Epithelial cell of prostate (primary cell): ENCODE measurements around the gene CWC22.
"Not testable (repeated sequence)": the region's sequence is repeated elsewhere in the genome, so short reads cannot be mapped to it uniquely, and the experiment has no call there.

Experiments
- DNase-seq: peaks from one replicate; pipeline ENCODE4 v3.0.0-alpha.2; 2011; ENCODE audit warnings: low read depth, low spot score
- H3K27ac ChIP-seq: fragments of 450-650 bp; 2 replicates; pipeline ENCODE4 v1.5.1; 2017; ENCODE audit warnings: mild to moderate bottlenecking

Gene CWC22

DNA sequence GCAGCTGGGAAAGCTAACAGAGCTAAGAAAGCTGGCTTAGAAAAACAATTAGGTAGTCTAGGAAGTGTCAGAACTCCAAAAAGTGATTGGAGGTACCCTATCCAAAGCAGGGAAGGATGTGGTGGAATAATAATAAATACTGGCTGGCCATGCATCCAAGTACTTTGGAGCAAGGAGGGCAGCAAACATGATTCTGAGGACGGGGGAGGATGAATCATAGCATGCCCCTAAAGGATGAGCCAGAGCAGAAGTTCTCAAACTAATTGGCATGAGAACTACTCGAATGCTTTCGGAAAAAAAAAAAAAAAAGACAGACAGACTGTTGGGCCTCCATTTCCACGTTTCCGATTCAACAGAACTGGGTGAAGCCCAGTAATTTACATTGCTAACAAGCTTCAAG lies 2.4 kb downstream of the CWC22 start:
- H3K27ac ChIP-seq: no peak overlapping the region
- DNase-seq: no peak

DNA sequence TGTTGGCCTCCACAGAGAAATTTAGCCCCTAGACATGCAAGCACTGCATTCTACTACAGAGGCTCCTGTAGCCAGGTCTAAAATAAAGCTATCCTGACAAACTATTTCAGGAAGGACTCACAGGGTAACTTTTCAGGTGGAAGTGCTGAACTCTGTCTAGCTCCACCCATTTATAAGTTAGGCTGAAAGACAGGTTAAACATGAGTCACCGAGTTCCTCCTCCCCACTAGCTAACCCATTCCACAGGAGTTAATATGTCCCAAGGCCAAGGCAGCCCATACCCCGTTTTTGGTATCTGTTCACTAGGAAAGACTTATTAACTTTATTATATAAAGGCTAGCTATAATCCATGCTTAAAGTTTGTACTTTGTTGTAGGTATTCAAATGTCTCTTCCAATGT lies 3.5 kb downstream of the CWC22 start:
- no peak for DNase-seq
- H3K27ac ChIP-seq: peak overlapping the region; percentile 38

DNA sequence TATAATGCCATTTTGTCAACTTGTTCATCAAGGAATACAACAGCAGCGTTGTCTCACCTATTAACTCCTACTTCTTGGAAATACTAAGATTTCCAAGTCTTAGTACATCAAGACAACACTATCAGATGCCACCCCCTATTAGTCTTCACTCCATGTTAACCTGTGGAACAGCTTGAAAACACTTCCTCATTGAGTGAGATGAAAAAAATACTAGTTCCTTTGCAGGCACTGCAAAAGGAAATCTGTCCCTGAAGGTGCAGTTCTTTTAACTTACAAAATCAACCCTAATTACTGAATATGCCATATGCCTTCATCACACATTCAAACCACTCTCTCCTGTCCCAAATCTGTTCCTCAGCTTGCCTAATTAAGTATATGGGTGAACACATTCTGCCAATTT lies 4.0 kb downstream of the CWC22 start:
- no peak for DNase-seq
- H3K27ac ChIP-seq: peak overlapping the region; percentile 38

DNA sequence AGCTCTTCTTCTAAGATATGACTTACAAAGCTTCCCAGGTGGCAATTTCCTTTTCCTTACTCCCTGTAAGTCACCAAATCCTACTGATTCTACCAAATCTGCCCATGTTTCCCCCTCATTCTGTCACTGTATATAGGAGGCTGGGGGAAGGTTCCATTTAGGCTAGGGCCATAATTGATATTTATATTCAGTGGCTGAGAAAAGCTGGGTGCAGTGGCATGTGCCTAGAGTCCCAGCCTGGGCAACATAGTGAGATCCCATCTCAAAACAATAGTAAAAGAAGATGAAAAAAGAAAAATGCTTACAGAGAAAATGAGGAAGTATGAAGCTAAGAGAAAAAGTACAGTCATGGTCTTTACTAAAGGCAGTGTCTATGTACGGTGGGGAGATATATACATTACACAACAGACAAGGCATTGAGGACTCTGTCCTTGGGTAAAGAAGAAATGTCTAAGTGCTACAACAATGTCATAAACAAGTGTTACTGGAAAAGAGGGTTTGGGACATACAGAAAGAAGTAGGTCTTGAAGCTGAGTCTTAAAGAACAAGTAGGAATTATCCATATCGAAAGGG lies 4.8 kb downstream of the CWC22 start:
- no peak for DNase-seq
- no peak overlapping the region for H3K27ac ChIP-seq

DNA sequence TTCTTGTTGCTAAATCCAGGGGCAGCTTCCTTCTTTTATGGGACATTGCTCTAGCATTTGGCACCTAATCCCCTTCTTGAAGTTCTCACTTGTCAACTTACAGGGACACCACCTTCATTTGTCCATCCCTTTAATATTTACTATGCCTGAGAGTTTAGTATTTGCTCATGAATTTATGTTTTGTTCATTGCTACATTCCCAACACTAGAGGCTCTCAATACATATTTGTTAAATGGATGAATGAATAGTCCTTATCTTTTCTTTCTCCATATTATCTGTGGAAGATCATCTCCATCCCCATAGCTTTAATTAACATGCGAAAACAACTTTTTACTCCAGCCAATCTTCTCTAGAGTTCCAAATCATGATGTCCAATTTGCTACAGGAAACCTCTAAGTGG lies 5.4 kb downstream of the CWC22 start:
- no peak overlapping the region for H3K27ac ChIP-seq
- no peak for DNase-seq

DNA sequence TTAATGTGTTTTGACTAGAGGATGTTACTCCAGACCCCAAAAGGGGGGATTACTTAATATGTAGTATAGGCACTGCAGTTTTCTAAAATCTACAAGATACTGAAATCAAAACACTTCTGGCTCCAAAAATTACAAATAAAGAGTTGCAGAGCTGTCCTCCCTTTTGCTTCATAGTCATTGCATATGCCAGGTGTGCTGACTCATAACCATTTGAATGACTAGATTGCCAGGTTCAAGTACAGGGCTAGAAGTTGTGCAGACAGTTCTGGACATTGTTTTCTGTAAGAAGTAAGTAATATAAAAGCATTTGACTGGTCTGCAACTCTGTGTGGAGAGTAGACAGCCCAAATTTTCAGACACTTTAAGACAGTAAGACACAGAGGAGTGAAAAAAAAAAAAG lies 6.7 kb downstream of the CWC22 start:
- DNase-seq: no peak
- no peak overlapping the region for H3K27ac ChIP-seq

DNA sequence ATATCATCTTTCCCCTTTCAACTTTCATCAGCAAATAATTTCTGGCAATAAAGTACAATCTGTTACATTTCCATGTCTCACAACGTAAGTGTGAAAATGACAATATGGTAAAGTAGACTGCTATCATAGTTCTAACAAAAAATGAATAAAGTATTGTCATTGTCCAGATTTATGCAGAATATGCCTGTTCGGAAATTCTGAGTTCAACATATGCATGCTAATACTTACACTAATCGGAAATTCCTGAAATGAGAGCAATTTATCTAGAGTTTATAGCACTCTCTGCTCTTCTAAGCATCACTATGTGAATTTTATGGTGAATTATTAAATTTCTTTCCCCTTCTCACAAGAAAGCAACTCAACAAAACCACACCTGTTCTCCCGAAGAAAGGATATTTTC lies 8.1 kb downstream of the CWC22 start:
- no peak for DNase-seq
- no peak overlapping the region for H3K27ac ChIP-seq

DNA sequence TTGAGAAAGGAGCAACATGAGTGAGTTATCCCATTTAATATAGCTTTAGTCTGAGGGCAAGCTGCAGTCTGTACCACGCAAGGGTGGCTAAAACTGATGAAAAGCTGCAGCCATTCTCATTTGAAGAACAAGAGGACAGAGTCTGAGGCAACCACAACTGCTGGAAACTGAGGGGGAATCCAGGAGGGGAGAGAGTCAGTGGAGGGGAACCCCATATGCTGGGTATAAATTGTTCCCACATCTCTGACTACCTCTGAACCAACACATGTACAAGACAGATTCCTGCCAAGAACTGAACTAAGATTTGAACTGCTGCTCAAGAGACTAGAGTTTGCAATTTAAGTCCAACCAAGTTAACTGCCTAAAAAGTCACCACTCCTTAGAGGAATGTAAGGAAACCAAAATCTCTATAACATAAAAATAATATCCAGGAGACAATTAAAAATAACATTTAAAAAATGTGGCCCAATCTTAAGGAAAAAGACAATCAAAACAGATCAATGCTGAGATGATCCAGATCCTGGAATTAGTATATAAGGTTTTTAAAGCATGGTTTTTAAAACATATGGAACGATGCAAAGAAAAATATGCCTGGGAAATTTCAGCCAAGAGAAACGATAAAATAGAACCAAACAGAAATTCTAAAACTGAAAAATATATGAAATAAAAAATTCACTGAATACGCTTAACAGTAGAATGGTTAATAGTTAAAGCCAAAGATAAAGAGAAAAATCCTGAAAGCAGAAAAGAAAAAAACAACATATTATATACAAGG lies 11.2 kb downstream of the CWC22 start:
- H3K27ac ChIP-seq: no peak overlapping the region
- no peak for DNase-seq

DNA sequence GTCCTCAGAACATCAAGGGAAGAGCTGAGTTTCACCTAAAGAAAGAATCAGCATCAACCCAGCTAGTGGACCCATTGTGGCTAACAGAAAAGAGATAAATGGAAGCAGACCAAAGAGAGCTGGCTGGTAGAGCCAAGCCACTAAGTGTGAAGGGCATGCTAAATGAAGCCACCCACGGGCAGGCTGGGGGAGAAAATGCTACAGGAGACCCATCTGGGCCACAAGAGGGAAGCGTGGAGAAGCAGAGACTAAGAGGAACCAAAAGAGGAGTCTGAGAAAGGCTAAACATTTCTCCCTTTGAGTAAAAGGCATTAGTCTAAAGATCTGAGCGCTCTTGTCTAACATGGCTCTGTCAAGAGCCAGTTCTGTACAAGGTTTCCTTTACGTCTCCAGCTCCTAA lies 15.8 kb downstream of the CWC22 start:
- no peak for DNase-seq

DNA sequence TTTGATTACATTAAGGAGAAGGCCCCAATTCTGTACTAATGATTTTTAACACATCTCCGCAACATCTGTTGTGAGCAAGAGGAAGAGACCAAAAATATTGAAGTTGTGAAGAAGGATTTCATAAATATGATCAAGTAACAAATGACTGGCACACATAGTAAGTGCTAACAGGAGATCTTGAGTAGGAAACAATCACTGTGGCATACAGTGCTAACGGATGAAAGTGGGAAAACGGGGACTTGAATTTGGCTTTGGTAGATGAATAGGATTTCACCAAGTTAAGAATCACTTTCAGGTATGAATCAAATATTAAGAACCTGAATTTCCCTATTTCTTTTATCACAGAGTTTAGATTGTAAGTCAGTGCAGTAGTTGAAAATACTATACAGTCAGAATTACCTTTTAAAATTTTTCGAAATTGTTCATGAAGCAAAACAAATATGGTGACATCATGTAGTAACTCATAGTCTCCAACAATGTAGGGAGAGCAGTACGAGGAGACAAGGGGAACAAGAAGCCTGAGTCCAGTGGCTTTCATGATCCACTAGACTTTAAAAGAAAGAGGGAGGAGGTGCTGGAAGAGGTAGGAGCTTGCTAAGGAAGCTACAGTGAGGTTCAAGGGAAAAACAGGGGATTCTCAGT lies 16.3 kb downstream of the CWC22 start:
- H3K27ac ChIP-seq: no peak overlapping the region
- no peak for DNase-seq

More for the DNA sequence above, 15.8 kb downstream of the CWC22 start:
- H3K27ac ChIP-seq: no peak overlapping the region

DNA sequence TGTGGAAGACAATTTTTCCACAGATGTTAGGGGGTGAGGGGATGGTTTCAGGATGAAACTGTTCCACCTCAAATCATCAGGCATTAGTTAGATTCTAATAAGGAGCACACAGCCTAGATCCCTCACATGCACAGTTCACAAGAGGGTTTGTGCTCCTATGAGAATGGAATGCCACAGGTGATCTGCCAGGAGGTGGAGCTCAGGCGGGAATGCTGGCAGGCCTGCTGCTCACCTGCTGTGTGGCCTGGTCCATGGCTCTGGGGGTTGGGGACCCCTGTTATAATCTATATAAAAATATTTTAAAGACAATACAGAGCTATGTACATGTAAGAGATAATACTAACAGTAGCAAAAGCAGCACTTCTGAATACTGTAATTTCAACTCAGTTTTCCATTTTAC lies 19.2 kb downstream of the CWC22 start:
- no peak overlapping the region for H3K27ac ChIP-seq
- no peak for DNase-seq

DNA sequence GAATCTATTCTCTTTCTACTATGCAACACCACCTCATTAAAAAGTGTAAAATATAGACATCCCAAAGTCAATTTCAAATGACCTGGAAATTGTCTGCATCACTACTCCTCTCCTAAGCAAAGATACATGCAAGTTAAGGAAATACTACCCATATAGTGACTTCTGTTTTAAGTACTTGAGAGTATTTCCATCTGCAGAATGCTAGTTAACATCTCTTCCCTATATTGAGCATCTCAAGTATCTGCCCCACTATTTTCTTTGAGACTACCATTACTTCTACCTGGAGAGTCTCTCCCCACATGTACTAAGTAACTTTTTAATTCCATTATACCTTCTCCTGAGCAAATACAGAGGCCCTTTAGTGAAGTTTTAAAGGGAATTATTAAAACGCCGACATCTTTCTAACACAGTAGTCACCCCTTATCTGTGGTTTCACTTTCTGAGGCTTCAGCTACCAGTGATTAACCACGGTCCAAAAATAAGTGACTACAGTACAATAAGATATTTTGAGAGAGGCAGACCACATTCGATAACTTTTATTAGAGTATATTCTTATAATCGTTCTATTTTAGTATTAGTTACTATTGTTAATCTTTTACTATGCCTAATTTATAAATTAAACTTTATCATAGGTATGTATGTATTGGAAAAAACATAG lies 21.8 kb downstream of the CWC22 start:
- no peak for DNase-seq
- no peak overlapping the region for H3K27ac ChIP-seq

DNA sequence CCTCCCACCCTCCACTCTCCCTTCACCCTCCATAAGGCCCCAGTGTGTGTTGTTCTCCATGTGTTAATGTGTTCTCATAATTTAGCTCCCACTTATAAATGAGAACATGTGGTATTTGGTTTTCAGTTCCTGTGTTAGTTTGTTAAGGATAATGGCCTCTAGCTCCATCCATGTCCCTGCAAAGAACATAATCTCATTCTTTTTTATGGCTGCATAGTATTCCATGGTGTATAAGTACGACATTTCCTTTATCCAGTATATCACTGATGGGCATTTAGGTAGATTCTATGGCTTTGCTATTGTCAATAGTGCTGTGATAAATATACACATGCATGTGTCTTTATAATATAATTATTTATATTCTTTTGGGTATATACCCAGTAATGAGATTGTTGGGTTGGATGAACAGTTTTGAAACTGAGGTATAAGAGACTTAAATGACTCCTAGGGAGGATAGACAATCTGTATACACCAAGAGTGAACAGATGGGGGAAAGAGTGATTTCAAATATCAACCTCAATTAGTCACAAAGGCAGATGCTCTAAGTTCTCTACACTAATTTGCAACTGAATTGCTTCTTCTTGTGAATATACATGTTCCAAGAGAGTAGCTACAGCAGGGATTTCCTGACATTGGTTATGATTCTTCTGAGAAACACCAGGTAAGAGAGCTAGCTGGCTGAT lies 23.7 kb downstream of the CWC22 start:
- DNase-seq: no peak
- no peak overlapping the region for H3K27ac ChIP-seq

DNA sequence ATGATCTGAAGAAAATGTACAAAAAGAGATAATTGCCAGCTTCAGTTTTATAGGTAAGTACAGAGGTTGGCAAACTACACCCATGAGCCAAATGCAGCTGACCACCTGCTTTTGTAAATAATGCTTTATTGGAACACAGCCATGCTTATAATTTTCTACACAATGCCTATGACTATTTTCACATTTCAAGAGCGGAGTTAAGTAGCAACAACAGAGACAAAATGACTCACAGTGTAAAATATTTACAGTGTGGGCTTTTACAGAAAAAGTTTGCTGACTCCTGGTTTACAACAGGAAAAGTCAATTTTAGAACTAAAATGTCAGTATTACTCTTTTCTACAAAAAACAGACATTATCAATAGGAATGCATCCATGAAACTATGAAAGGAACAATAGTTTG lies 26.0 kb downstream of the CWC22 start:
- no peak for DNase-seq
- no peak overlapping the region for H3K27ac ChIP-seq

DNA sequence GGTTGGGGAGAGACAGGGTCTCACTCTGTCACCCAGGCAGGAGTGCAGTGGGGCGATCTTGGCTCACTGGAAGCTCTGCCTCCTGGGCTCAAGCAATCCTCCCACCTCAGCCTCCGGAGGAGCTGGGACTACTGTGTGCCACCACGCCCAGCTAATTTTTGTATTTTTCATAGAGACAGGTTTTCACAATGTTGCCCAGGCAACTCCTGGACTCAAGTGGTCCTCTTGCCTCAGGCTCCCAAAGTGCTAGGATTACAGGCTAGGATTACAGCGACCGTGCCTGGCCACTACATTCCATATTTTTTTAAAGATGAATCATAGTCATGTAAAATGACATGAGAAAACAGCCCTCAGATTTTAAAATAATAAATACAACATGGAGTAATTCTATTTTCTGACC lies 32.3 kb downstream of the CWC22 start:
- H3K27ac ChIP-seq: no peak overlapping the region
- no peak for DNase-seq

DNA sequence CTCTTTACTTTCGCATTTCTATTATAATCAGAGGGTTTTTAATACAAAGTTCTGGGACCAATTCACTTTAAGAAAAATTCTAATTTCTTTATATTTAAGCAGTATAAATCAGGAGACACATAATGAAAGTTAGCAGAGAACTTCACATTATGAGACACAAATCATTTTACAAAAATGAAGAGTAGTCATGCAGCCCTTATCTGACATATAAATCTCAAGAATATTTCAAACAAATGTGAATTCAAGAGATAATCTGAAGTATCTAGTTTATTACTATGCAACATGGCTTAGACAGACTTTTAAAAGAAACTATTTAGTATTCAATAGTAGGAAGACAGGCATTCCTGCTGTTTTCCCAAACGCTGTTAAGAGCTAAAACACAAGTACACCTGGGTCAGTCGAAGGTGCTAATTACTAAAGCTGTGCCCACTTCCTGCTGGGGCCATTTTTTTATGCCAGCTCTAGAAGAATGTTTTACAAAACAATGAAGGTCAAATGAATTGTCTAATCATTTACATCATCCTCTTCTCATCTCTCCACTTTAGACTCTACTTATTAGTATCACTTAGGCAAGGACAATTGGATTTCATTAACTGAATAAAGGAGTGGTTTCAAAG lies 40.2 kb downstream of the CWC22 start:
- no peak for DNase-seq
- no peak overlapping the region for H3K27ac ChIP-seq

DNA sequence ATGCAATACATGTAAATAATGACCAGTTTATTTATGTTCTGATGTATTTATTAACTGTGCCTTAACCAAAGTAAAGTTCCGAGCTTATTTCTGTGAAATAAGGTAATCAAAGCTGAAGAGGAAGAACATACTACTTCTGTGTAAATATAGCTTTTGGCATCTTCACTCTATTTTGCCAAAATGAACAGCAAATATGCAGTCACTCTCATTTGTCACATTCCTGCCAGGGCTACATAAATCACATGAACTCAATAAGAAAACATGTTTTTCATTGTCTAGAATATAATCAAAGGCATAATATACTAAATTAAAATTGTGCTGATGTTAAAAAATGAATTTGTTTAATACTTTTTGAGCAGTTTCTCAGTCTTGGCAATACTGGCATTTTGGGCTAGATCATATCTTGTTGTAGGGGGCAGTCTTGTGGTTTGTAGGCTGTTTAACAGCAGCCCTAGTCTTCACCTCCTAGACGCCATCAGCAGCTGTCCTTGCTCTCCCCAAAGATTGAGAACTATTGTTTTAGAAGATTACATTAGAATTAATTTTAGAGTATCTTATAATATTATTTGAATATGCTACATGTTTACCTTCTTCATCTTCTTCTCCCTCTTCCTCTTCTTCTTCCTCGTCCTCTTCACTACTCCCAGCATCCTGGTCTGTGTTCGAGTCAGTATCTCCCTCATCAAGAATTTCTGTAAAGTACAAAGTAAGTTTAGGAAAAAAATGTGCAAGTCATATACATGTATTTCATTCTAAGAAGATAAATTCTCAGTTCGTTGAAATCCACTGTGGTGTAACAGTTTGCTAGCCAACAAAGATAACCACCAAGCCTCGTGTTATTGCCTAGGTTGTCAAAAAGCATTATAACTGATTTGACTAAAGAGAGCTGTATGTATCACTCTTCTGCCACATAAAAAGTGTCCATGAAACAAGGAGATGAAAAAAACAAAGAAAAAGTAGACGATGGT lies 41.5 kb downstream of the CWC22 start:
- H3K27ac ChIP-seq: no peak overlapping the region
- no peak for DNase-seq

DNA sequence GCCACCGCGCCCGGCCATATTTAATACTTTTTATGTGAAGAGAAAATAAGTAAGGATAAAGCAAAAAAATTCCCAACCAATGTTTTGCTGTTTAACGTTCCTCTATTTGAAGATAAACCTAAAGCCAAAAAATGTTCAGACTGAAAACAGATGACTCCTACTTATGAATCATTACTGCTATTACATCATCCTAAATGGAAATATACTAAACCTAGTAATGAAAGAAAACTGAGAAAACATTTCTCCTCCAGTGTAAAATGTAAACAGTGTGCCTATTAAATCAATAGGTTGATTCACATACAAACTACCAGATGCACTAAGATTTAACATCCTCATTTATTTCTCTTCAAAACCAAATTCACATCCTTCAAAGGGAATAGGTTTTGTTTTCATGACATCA lies 43.5 kb downstream of the CWC22 start:
- H3K27ac ChIP-seq: peak overlapping the region; percentile 55
- DNase-seq: no peak

DNA sequence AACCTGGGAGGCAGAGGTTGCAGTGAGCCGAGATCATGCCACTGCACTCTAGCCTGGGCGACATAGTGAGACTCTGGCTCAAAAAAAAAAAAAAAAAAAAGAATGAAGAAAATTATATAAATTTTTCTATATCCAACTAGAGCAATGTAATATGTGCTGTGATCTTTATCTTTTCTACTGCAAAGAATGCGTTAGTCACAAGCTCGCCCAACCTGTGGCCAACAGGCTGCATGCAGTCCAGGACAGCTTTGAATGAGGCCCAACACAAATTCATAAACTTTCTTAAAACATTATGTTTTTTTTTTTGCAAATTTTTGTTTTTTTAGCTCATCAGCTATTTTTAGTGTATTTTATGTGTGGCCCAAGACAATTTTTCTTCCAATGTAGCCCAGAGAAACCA lies 48.8 kb downstream of the CWC22 start:
- not testable (repeated sequence) for H3K27ac ChIP-seq, DNase-seq
